HG02938 (cell line): ENCODE results near the gene MSMO1.
A peak's percentile ranks its signal among the peaks of the same experiment; 100 is the strongest.
"Not testable (repeated sequence)": the region's sequence is repeated elsewhere in the genome, so short reads cannot be mapped to it uniquely, and the experiment has no call there.

ENCODE experiments used
- ATAC-seq: cut with Tn5 transposase; IDR thresholded peaks from one replicate; pipeline ENCODE4 v1.9.1; 2021; ENCODE audit warnings: mild to moderate bottlenecking, moderate library complexity; ENCODE audit not compliant: unreplicated experiment

MSMO1 gene

DNA sequence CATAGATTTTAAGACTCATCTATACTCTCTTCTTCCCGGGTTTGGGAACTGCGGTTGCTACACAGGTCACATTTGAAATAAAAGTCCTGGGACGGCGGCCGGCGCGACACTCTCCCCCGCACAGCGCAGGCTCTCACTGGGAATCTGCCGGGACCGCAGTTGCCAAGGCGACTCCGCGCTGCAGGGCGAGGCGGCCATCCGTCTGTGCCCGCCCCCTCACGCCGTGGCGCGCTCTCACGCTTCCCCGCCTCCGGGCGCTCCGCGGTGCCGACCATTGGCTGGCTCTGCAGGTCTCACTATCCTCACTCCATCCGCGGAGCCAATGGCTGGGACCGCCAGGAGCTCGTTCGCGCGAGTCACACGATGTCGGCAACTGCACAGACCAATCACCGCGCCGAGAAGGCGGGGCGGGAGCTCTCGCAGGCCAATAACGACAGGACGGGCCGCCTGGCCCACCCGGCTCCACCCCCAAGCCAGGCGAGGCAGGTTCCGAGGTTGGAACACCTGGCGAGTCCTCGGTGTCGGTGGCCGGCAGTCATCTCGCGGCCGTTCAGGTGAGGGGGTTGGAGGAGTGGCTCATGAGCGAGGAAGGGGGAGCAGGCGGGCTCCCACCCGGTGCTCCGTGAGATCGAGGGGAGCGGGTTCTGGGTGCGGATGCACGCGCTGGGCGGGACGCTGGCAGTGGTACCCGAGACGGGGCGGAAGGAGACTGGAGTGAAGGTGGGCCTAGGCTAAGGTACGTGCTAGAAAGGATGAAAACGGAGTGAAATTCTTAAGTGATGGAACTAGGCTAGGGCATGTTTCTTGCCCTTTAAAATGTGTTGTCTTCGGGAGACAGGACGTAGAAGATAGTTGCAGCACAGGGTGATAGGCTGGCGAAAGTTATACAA is at the start of gene MSMO1:
Gene MSMO1, plus strand, starts transcription at position 459 of the 890 bp plus-strand sequence. CDS start 5,702 bp downstream, outside the sequence.
- peak; percentile 96 for ATAC-seq

DNA sequence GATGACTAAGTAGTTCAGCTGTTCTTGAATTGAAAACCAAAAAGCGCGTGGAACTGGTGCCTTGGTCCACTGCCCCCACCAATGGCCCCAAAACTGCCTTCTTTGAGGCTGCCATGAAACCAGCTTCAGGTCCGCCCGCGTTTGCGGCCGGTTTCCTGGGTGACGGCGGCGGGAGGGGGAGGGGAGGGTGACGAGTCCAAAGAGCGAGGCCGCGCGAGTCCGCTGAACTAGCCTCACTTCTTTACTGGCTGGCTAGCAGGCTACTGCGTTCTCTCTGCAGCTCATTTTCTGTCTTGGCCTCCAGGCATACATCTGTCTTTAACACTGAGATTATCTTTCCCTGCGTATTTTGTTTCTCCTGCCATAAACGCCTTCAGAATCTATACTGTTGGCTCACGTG is 47.9 kb upstream of the MSMO1 start:
- not testable (repeated sequence) for ATAC-seq

DNA sequence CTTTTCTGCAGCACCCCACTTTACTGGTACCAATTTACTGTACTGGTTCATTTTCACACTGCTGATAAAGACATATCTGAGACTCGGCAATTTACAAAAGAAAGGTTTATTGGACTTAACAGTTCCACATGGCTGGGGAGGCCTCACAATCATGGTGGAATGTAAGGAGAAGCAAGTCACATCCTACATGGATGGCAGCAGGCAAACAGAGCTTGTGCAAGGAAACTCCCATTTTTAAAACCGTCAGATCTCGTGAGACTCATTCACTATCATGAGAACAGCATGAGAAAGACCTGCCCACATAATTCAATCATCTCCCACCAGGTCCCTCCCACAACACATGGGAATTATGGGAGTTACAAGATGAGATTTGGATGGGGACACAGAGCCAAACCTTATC is 42.8 kb upstream of the MSMO1 start:
- not testable (repeated sequence) for ATAC-seq

DNA sequence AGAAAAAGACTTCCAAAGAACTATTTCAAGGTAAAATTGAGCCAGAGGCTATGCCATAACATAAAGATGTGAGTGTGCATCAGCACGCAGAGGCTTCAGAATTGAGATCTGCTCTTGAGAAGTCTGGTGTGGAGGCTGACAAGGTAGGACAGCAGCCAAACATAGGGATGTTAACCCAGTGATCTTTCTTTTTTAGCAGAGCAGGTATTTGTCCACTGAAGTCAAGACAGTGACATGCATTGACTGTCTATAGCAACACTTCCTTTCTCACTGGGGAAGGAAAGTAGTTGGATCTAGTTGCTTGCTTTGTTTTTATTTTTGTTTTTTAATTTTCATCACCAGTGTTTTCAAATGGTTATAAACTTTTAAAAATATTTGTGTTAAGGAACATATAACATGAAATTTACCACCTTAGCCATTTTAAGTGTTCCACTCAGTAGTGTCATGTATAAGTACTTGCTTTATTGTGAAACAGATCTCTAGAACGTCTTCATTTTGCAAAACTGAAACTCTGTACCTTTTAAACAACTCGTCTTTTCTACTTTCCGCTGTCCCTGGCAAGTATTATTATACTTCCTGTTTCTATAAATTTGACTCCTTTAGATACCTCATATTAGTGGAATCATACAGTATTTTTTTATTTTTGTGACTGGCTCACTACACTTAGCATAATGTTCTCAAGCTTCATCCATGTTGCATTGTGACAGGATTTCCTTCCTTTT is 40.7 kb upstream of the MSMO1 start:
- ATAC-seq: peak; percentile 84

DNA sequence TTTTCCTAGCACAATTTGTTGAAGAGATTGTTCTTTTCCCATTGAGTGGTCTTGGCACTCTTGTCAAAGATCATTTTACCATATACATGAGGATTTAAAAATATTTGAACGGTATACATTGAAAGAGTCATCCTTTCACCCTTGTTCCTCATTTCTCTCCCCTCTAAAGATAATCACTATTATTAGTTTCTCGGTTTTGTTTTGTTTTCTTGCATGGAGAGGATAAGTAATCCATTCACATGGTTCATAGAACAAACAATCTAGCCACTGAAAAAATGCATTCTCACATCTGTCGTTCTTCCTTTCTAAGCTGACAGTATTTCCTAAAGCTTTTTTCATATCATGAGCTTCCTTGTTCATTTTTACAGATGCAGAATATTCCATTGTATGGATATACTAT is 39.2 kb upstream of the MSMO1 start:
- peak; percentile 50 for ATAC-seq

DNA sequence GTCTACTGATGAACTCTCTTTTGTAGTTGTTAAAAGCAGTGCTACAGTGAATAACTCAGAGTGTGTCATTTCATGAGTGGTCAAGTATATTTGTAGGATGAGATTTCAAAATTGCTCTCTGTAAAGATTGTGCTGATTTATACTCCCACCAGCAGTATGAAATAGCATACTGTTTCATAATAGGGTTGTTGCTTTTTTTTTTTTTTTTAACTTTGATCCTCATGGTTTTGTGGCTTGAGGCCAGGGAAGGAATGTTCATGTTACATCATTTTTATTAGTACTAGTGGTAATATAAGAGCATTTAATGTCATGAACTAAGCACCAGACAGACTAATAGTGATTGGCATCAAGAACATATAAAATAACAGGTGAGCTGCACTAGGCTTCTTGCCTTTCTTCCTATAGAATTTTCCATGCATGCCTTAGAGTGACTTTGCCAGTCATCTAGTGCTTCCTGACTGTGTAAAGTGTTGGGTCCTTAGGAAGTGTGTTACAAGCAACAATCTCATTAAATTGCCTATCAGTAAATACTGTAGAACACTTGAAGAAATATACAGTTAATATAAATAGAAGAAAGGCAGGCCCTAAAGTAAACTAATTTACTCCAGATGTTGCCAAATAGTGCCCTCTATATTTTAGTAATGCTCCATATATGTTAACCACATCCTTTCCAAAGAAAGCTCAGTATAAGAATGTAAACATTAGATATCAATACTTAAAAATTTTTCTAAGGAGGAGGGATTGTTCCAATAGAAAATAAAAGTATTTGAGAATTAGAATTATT is 38.6 kb upstream of the MSMO1 start:
- peak; percentile 20 for ATAC-seq

DNA sequence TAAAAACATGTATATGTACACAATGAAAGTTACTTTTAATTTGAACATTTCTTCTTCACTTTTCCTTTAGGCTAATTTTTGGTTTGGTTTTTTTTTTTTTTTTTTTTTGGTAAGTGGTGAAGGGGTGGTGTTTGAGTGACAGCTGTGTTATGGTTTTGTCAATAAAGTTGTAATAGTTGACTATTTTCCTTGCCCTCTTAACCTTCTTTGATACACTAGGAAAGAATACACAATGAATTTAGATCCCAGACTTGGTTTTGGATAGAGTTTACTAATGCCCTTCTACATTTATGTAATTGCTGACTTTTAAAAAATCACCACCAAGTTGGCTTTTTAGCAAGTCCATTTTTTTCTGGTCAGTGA is 38.1 kb upstream of the MSMO1 start:
- ATAC-seq: no peak

DNA sequence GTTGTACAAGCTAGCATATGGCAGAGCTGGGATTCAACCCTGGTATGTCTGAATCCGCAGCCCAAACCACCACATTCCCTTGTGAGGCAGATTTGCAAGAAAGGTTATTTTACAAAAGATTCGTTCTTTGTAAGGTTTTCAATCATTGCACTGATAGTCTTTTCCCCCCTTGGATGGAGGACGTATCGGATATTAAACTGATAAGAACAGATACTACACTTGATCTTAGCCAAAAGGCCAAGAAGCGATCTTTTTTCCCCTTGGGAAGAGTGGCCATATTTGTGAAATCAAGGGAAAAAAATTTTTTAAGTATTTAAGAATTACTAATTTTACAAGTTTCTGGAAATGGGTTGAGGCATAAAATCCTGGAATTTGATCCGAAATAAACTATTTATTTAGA is 34.4 kb upstream of the MSMO1 start:
- ATAC-seq: no peak

DNA sequence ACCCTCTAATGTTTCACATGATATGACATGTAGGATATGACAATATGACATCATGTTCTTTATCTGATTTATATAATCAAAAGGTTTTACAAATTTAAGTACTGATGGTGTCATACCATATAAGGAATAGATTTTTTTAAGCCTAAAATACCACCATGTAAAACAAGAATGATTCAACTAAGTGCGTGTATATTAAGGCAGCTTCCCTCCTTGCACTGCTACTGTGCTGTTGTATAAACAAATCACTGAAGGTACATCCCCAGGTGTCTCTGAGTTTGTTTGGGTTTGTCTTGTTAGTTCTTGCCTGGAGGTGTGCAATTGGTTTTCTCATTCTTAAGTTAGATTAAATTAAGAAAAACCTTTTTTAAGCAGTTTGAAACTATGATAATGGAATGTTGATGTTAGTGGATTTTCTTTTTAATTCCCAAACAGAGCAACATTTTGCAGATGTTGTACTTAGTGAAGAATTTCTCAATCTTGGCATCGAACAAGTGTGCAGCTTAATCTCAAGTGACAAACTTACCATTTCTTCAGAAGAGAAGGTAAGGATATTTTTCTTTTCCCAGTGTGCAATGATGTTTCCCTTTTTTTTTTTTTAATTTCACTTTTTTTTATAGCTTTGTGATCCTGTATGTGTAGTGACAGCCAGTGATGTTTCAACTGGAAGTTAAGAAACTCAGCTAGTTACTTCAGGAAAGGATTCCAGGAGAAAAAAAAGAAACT is 33.4 kb upstream of the MSMO1 start:
- ATAC-seq: no peak

DNA sequence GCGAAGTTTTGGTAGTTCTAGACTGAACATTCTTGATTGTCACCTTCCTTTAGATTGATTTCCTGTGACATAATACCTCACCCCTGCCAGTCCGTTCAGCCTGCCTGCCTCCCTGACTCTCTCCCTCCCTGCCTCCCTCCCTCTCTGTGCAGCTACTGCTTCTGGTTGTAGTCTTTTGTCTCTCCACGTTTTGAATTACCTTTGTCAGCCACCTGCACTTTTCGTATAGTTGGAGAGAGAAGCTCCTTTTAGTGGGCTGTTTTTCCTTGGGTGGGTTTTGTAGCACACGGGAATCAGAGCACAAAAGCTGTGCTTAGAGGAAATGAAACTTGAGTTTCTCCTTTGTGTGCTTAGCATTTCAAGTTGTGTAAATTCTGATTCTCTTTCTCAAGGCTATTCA is 32.6 kb upstream of the MSMO1 start:
- ATAC-seq: peak; percentile 96

DNA sequence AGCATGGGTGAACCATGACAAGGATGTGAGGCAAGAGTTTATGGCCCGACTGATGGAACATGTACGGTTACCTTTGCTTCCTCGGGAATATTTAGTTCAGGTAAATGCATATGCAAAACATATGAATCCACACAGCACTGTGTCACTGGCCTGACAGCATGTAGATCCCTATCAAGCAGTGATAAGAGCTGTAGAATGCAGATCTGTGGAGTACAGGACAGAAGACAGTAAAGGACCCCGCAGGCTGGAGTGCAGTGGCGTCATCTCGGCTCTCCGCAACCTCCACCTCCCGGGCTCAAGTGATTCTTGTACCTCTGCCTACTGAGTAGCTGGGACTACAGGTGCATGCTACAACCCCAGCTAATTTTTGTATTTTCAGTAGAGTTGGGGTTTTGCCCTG is 29.8 kb upstream of the MSMO1 start:
- ATAC-seq: no peak

DNA sequence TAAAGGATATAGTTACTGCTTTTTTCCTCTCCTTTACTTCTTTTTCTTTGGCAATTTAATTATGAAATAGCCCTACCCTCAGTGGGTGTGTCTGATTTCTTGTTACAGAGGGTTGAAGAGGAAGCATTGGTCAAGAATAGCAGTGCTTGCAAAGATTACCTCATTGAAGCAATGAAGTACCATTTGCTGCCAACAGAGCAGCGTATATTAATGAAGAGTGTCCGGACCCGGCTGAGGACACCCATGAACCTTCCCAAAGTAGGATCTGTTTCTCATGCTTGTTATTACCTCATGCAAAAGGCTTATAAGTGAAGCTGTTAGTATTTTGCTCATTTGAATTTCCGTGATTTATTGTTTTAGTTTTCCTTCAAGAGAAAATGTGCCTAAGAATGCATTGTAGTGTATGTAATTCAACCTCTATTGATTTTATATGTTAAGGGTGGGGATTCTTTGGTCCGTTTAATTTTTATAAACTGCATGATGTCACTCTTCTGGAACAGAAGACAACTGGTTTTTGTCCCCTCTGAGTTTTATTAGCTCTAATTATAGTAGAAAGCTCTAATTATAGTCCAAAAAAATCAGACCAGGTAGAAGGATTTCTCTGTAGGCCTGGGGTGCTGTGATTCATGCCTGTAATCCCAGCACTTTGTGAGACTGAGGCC is 27.9 kb upstream of the MSMO1 start:
- no peak for ATAC-seq

DNA sequence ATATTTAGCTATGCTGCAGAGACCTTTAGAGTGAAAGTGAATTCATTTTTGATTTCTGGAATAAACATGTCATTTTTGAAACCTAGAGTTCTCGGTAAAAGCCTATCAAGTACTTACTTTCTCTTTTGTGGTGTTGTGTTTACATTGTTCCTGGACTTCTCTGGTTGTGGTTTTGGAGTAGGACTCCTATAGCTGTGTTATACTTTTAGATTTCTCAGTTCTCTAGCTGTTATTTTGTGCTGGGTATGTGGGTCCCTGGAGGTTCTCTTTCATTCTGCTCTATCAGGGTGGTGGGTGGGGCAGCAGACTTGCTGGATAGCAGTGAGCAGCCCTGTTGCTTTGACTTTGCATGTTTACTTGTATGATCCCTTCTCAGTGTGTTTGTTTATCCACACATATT is 25.6 kb upstream of the MSMO1 start:
- ATAC-seq: peak; percentile 79

DNA sequence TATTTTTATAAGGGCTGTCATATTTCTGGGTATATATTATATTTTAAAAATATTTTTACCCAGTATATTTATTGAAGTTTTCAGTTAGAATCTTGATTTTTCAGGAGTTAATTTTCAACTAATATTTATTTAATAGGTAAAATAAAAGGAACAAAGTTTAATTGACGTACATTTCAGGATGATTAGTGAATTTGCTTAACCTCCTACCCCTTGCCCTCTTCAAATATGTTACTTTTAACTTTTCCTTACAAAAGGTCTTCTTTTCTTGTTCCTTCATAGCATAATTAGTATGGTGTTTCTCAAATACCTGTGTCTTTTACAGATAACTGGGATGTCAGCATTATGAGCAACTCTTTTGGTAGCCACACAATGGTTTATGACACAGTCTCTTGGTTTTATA is 24.8 kb upstream of the MSMO1 start:
- no peak for ATAC-seq

DNA sequence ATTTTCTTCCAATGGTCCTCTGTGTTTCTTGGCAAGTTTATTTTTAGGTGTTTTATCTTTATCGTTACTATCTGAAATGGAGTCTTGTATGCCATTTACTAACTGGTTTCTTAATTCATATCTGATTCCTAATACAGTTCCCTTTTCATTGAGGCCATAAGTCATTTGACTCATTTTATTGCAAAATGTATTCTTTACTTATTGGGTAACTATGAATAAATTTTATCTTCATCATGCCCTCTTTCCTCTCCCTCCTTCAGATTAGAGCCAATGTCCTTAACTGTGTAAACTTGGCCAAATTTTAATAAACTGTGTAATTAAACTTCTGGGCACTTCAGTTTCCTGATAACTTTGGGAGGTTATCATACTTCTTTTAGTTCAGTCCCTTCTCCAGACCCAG is 19.3 kb upstream of the MSMO1 start:
- ATAC-seq: no peak

DNA sequence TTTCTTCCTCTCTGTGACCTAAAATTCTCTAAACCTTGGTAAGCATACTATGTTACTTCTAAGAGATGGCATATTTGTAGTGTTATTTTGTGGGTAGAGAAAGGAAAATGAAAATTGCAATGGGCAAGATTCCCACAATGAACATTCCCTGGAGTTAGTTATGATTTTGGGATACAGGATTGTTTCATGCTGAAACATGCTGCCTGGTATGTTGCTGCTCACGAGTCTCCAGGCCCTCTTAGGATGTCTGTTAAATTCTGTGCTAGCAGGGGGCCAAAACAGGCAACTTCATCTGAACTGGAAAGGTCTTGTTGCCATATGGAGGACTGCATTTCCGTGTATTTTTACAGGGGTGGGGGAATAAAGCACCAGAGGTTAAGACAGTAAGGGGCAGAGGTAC is 18.9 kb upstream of the MSMO1 start:
- no peak for ATAC-seq

DNA sequence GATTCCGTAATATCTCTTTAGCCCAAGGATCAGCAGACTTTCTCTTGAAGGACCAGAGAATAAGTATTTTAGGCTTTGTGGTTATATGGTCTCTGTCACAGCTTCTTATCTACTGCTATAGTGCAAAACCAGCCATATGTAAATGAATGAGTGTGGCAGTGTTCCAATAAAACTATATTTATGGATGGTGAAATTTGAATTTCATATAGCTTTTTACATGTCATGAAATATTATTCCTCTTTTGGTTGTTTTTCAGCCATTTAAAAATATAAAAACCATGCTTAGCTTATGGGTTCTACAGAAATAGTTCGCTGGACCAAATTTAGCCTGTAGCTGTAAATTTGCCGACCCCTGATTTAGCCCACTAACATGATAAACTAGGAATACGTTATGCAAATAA is 18.0 kb upstream of the MSMO1 start:
- ATAC-seq: no peak

DNA sequence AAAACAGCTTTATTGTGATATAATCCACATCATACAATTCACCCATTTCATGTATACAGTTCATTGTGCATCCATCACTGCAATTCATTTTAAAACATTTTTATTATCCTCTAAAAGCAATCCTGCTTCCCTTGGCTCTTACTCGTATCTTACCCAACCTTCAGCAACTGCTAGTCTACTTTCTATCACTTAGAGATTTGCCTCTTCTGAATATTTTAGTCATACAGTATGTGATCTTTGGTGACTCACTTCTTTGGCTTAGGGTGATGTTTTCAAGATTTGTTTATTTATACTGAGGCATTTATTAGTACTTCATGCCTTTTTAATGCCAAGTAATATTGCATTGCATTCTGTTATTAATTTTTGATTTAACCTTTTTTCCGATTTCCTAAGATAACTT is 15.0 kb upstream of the MSMO1 start:
- no peak for ATAC-seq

DNA sequence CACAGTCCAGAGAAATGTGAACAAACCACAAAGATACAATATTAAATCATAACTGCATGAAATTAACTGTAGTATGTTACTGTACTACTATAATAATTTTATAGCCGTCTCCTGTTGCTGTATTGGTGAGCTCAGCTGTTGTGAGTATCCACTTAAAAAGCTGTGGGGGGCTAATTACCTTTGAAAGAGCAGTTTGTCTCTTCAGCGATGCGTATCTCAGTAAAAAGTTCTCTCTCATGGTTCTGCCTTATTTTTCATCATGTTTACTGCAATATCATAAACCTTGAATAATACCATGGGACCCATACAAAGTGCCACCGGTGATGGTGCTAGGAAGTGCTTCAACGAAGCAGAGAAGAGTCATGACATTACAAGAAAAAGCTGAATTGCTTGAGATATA is 8.4 kb upstream of the MSMO1 start:
- ATAC-seq: no peak

DNA sequence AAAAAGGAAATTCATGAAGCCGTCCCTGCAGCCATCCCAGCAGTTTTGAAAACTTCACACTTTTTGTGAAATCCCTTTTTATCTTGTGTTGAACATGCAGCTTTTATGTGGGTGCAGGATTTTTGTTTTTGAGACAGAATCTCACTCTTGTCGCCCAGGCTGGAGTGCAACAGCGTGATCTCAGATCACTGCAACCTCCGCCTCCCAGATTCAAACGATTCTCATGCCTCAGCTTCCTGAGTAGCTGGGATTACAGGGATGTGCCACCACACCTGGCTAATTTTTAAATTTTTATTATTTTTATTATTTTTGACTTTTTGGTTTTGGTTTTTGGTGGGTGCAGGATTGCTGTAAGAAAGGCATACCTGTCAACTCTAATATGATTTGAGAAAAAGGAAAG is 8.0 kb upstream of the MSMO1 start:
- no peak for ATAC-seq
